HepG2 (cell line): ENCODE data around the gene MTMR3. TPM values are rescaled to one million over a fixed set of nuclear protein-coding genes. Genes with fewer than 3 reads are reported as not detected.

Experiments used
- ATAC-seq: fragments of 200-7000 bp; cut with Tn5 transposase; 3 replicates; pipeline ENCODE4 v1.9.1; 2020; ENCODE audit warnings: mild to moderate bottlenecking, moderate library complexity
- BruUV-seq: library from RNA; stranded (reverse); fragments of 400-500 nt; replicated peaks from 2 replicates; lab custom pipeline; 2021; lab: Mats Ljungman, UMichigan
- CTCF ChIA-PET: fragments of 300-600 bp; formaldehyde crosslinking; extraction: SDS; loops from one replicate; lab custom pipeline; 2021; ENCODE audit warnings: low total read pairs, inconsistent platforms, low intra/inter-chr PET ratio; lab: Yijun Ruan, JAX
- POLR2A ChIA-PET: fragments of 350-600 bp; sonication (Branson Sonifier 250); formaldehyde crosslinking; loops from one replicate; lab custom pipeline; 2020; ENCODE audit warnings: antibody characterized with exemption, inconsistent platforms; lab: Yijun Ruan, JAX
- DNase-seq: peaks from one replicate; pipeline ENCODE4 v3.0.0-alpha.2; 2015; ENCODE audit warnings: low spot score
- FAIRE-seq: peaks from 3 replicates; lab custom pipeline; 2011; peaks lifted over from hg19 to GRCh38; lab: Jason Lieb, UNC
- H2AFZ ChIP-seq: one replicate; pipeline ENCODE4 v1.6.1; 2011; ENCODE audit warnings: low read length, inconsistent platforms
- H3K27ac ChIP-seq: fragments of 300-600 bp; 3 replicates; pipeline ENCODE4 v1.8.0; 2011; ENCODE audit warnings: mixed run types, mild to moderate bottlenecking, mixed read lengths, low read length, inconsistent platforms; ENCODE audit not compliant: insufficient read depth; ENCODE audit errors: extremely low read length
- H3K27me3 ChIP-seq, 2 experiments: fragments of 200-600 bp in 1 of 2; 2 replicates in 1 of 2; 3 replicates in 1 of 2; pipeline versions ENCODE4 v1.6.0 to v1.8.0; 2011; ENCODE audit warnings: low read length in 2 of 2, mild to moderate bottlenecking in 2 of 2, moderate library complexity in 2 of 2, inconsistent platforms in 1 of 2; ENCODE audit not compliant: insufficient read depth in 2 of 2, control insufficient read depth in 1 of 2
- H3K36me3 ChIP-seq, 2 experiments: fragments of 200-600 bp in 1 of 2; replicated peaks in 1 of 2; 2 replicates in 1 of 2; 3 replicates in 1 of 2; pipeline versions ENCODE4 v1.5.1 to v1.8.0; 2011; ENCODE audit warnings: low read length in 2 of 2, inconsistent platforms in 1 of 2; ENCODE audit not compliant: insufficient read depth in 2 of 2, control insufficient read depth in 1 of 2
- H3K4me1 ChIP-seq: 2 replicates; pipeline ENCODE4 v1.5.1; 2012; ENCODE audit warnings: low read length, inconsistent platforms; ENCODE audit not compliant: insufficient read depth
- H3K4me2 ChIP-seq: 2 replicates; pipeline ENCODE4 v1.6.0; 2011; ENCODE audit warnings: low read depth, low read length, inconsistent platforms
- H3K4me3 ChIP-seq, 3 experiments: fragments of 200-600 bp in 1 of 3; sonication (generic), shearing (Covaris generic) in 1 of 3; replicated peaks in 1 of 3; 2 replicates each; pipeline ENCODE4 v1.5.1; 2011 to 2016; ENCODE audit warnings: low read length in 3 of 3, inconsistent platforms in 2 of 3, low read depth in 2 of 3, mild to moderate bottlenecking in 2 of 3, control low read depth in 1 of 3, mixed read lengths in 1 of 3; ENCODE audit not compliant: insufficient read depth in 1 of 3
- H3K79me2 ChIP-seq: one replicate; pipeline ENCODE4 v1.6.1; 2011; ENCODE audit warnings: low read length, inconsistent platforms; ENCODE audit not compliant: insufficient read depth
- H3K9ac ChIP-seq: 2 replicates; pipeline ENCODE4 v1.6.0; 2011; ENCODE audit warnings: mild to moderate bottlenecking, low read depth, low read length, inconsistent platforms; ENCODE audit not compliant: insufficient read depth
- H3K9me3 ChIP-seq: 2 replicates; pipeline ENCODE4 v1.5.1; 2012; ENCODE audit warnings: mild to moderate bottlenecking, low read length
- H4K20me1 ChIP-seq: 2 replicates; pipeline ENCODE4 v1.6.0; 2011; ENCODE audit warnings: inconsistent platforms, mild to moderate bottlenecking, low read length, moderate library complexity; ENCODE audit not compliant: insufficient read depth
- ARNTL ChIP-seq: sonication (generic); formaldehyde crosslinking; IDR thresholded peaks from 2 replicates; pipeline ENCODE4 v1.4.0; 2020; ENCODE audit warnings: mild to moderate bottlenecking, missing genetic modification reagents
- ATRX ChIP-seq: sonication (generic); formaldehyde crosslinking; IDR thresholded peaks from 2 replicates; pipeline ENCODE4 v1.4.0; 2020; ENCODE audit warnings: missing genetic modification reagents, borderline replicate concordance
- HNRNPUL1 ChIP-seq: fragments of 200-400 bp; formaldehyde crosslinking; IDR thresholded peaks from 2 replicates; pipeline ENCODE4 v1.6.1; 2017; ENCODE audit warnings: low read depth, mild to moderate bottlenecking, low read length, moderate library complexity
- KDM6A ChIP-seq: IDR thresholded peaks from 2 replicates; pipeline ENCODE4 v1.6.1; 2016; ENCODE audit warnings: low read depth
- NCOR1 ChIP-seq: fragments of 200-600 bp; sonication (generic); IDR thresholded peaks from 2 replicates; pipeline ENCODE4 v1.7.0; 2017; ENCODE audit warnings: antibody characterized with exemption, low read length, borderline replicate concordance
- PAF1 ChIP-seq: IDR thresholded peaks from 2 replicates; pipeline ENCODE4 v1.6.1; 2016; ENCODE audit warnings: missing genetic modification reagents, missing compliant biosample characterization
- PITX1 ChIP-seq: sonication (generic); formaldehyde crosslinking; IDR thresholded peaks from 2 replicates; pipeline ENCODE4 v1.5.1; 2020; ENCODE audit warnings: mild to moderate bottlenecking, missing genetic modification reagents
- RAD51 ChIP-seq: fragments of 450-650 bp; IDR thresholded peaks from 2 replicates; pipeline ENCODE4 v1.6.1; 2016; ENCODE audit warnings: borderline replicate concordance
- SRY ChIP-seq: sonication (generic); formaldehyde crosslinking; IDR thresholded peaks from 2 replicates; pipeline ENCODE4 v1.8.0; 2022; ENCODE audit warnings: mild to moderate bottlenecking, missing genetic modification reagents
- ZBTB21 ChIP-seq: sonication (generic); formaldehyde crosslinking; IDR thresholded peaks from 2 replicates; pipeline ENCODE4 v1.4.0; 2020; ENCODE audit warnings: missing genetic modification reagents
- ZBTB42 ChIP-seq: sonication (generic); formaldehyde crosslinking; IDR thresholded peaks from 2 replicates; pipeline ENCODE4 v1.5.0; 2020; ENCODE audit warnings: mild to moderate bottlenecking, missing genetic modification reagents
- ZNF225 ChIP-seq: sonication (generic); formaldehyde crosslinking; IDR thresholded peaks from 2 replicates; pipeline ENCODE4 v1.4.0; 2020; ENCODE audit warnings: mild to moderate bottlenecking, missing genetic modification reagents
- ZNF382 ChIP-seq: sonication (generic); formaldehyde crosslinking; IDR thresholded peaks from 2 replicates; pipeline ENCODE4 v1.5.0; 2020; ENCODE audit warnings: missing genetic modification reagents, mild to moderate bottlenecking, borderline replicate concordance
- ZNF644 ChIP-seq: IDR thresholded peaks from 2 replicates; pipeline ENCODE4 v1.6.1; 2016; ENCODE audit warnings: low read depth
- ZNF780A ChIP-seq: sonication (generic); formaldehyde crosslinking; IDR thresholded peaks from 2 replicates; pipeline ENCODE4 v1.8.0; 2022; ENCODE audit warnings: mild to moderate bottlenecking, missing genetic modification reagents, moderate library complexity
- ZNF816 ChIP-seq: sonication (generic); formaldehyde crosslinking; IDR thresholded peaks from 2 replicates; pipeline ENCODE4 v1.8.0; 2022; ENCODE audit warnings: missing genetic modification reagents, mild to moderate bottlenecking, borderline replicate concordance
- WGBS: methylation state at CpG from one replicate; pipeline ENCODE4 v1.1.6; 2017; ENCODE audit warnings: low lambda C conversion rate; 5-methylcytosine and 5-hydroxymethylcytosine counted together
- in situ Hi-C: cut with HindIII; loops from 2 replicates; pipeline ENCODE4 v1.10.0; 2017; ENCODE audit warnings: low pct_unique_long_range_greater_than_20kb; ENCODE audit not compliant: extremely low pct_ligation_motif_present
- intact Hi-C: fragments of 100-400 bp; cut with micrococcal nuclease; formaldehyde crosslinking; loops from one replicate; pipeline ENCODE4 v1.10.0; 2022; ENCODE audit not compliant: unreplicated experiment
- polyA plus RNA-seq, 8 experiments: library from polyadenylated mRNA; depleted of rRNA in 3 of 8; stranded (reverse) in 7 of 8; unstranded in 1 of 8; fragments of >200 nt; fragmentation: Illumina TruSeq in 4 of 8; extraction: Trizol in 4 of 8; gene quantifications; 2 replicates each; pipeline versions ENCODE4 v1.2.1 to v1.2.3, GENCODE V29; 2011 to 2016; ENCODE audit warnings: low read depth in 4 of 8, missing spikeins in 1 of 8, mixed read lengths in 1 of 8; ENCODE audit not compliant: insufficient read depth in 1 of 8
- total RNA-seq, 5 experiments: library from RNA; depleted of rRNA; stranded (reverse); fragments of >200 nt; fragmentation: Illumina TruSeq; extraction: Trizol; gene quantifications; 2 replicates each; pipeline ENCODE4 v1.2.3, GENCODE V29; 2016; ENCODE audit warnings: low read depth in 1 of 5
- TF ChIP-seq, protein P1 (sequence below): sonication (generic); formaldehyde crosslinking; IDR thresholded peaks from 2 replicates; pipeline ENCODE4 v1.4.0; 2020; ENCODE audit warnings: low read depth, missing genetic modification reagents
- TF ChIP-seq, protein P2 (sequence below): sonication (generic); formaldehyde crosslinking; conservative IDR thresholded peaks from 2 replicates; pipeline ENCODE4 v1.8.1; 2023; ENCODE audit warnings: missing genetic modification reagents

MTMR3 gene
- total and polyA plus RNA-seq, 2 of the 13 experiments (the other 11 are each of a cell fraction or from before 2014, with no cell fraction given), result 12.6 to 24.8 TPM

DNA sequence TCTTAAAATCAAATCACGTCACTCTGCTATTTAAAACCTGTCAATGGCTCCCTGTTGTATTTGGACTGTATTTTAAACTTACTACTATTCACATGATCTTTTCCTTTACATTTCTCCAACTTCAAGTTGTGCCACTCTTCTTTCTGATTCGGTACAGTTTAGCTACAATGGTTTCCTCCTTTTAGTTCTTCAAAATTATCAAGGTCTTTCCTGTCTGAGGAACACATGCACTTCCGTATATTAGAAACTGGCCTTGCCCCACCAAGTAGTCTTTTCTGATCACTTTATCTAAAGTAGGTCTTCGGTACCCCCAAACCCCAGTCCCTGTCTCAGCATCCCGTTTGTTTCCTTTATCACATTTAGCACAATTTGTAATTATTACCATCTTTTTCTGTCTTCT, 81.8 kb downstream of the MTMR3 start:
- no peak overlapping the region for H3K4me3 ChIP-seq
- POLR2A ChIA-PET, result no interaction called here
- no peak for ATAC-seq
- no peaks in the 10 kb centered on the region for H3K79me2 ChIP-seq
- DNase-seq, result no peak
- no peaks in the 10 kb centered on the region for H4K20me1 ChIP-seq
- intact Hi-C loops, result no loop called here
- no peaks in the 10 kb centered on the region for H3K9me3 ChIP-seq
- CTCF ChIA-PET, result no interaction called here
- H3K27me3 ChIP-seq, result no peaks in the 10 kb centered on the region; a peak in 1 of 5 replicates
- no TSS peak for BruUV-seq
- in situ Hi-C loops, result no loop called here
- no peak overlapping the region for H3K9ac ChIP-seq
- no peak for FAIRE-seq
- no peak overlapping the region for H2AFZ ChIP-seq
- no peak for TF ChIP-seq KDM6A (CRISPR knock-in tag)
- no peak for TF ChIP-seq ATRX
- no peak for TF ChIP-seq ZBTB42 (CRISPR knock-in tag)
- TF ChIP-seq PITX1 (CRISPR knock-in tag), result no peak
- TF ChIP-seq ZNF816 (CRISPR knock-in tag), result no peak
- no peak for TF ChIP-seq RAD51
- TF ChIP-seq PAF1, result no peak
- no peak for TF ChIP-seq ZNF382 (CRISPR knock-in tag)
- TF ChIP-seq, protein P1, sequence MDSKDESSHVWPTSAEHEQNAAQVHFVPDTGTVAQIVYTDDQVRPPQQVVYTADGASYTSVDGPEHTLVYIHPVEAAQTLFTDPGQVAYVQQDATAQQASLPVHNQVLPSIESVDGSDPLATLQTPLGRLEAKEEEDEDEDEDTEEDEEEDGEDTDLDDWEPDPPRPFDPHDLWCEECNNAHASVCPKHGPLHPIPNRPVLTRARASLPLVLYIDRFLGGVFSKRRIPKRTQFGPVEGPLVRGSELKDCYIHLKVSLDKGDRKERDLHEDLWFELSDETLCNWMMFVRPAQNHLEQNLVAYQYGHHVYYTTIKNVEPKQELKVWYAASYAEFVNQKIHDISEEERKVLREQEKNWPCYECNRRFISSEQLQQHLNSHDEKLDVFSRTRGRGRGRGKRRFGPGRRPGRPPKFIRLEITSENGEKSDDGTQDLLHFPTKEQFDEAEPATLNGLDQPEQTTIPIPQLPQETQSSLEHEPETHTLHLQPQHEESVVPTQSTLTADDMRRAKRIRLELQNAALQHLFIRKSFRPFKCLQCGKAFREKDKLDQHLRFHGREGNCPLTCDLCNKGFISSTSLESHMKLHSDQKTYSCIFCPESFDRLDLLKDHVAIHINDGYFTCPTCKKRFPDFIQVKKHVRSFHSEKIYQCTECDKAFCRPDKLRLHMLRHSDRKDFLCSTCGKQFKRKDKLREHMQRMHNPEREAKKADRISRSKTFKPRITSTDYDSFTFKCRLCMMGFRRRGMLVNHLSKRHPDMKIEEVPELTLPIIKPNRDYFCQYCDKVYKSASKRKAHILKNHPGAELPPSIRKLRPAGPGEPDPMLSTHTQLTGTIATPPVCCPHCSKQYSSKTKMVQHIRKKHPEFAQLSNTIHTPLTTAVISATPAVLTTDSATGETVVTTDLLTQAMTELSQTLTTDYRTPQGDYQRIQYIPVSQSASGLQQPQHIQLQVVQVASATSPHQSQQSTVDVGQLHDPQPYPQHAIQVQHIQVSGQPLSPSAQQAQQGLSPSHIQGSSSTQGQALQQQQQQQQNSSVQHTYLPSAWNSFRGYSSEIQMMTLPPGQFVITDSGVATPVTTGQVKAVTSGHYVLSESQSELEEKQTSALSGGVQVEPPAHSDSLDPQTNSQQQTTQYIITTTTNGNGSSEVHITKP (CRISPR knock-in tag), result no peak
- no peak for TF ChIP-seq ZNF644 (CRISPR knock-in tag)
- no peak for TF ChIP-seq ZNF780A (CRISPR knock-in tag)
- TF ChIP-seq ZNF225 (CRISPR knock-in tag), result no peak
- TF ChIP-seq ZBTB21 (CRISPR knock-in tag), result no peak
- no peak for TF ChIP-seq NCOR1
- no peak for TF ChIP-seq HNRNPUL1
- no peak for TF ChIP-seq ARNTL (CRISPR knock-in tag)
- no peak for TF ChIP-seq SRY (CRISPR knock-in tag)
- TF ChIP-seq, protein P2, sequence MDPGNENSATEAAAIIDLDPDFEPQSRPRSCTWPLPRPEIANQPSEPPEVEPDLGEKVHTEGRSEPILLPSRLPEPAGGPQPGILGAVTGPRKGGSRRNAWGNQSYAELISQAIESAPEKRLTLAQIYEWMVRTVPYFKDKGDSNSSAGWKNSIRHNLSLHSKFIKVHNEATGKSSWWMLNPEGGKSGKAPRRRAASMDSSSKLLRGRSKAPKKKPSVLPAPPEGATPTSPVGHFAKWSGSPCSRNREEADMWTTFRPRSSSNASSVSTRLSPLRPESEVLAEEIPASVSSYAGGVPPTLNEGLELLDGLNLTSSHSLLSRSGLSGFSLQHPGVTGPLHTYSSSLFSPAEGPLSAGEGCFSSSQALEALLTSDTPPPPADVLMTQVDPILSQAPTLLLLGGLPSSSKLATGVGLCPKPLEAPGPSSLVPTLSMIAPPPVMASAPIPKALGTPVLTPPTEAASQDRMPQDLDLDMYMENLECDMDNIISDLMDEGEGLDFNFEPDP (CRISPR knock-in tag), result no peak
- H3K27ac ChIP-seq, result no peak overlapping the region
- H3K36me3 ChIP-seq, result peaks cover 0 to 4% of the 10 kb centered on the region in 2 experiments; a peak in 2 of 5 replicates
- H3K4me2 ChIP-seq, result no peak overlapping the region
- H3K4me1 ChIP-seq, result no peaks in the 10 kb centered on the region
- WGBS, result 75% methylated on average over 5 of the region's 5 CpGs
